ENCODE measurements around the gene EDC3.

GRCh38 chr15:74636984-74637383, 58.8 kb downstream of the EDC3 start:
- TF ChIP-seq, protein P1, sequence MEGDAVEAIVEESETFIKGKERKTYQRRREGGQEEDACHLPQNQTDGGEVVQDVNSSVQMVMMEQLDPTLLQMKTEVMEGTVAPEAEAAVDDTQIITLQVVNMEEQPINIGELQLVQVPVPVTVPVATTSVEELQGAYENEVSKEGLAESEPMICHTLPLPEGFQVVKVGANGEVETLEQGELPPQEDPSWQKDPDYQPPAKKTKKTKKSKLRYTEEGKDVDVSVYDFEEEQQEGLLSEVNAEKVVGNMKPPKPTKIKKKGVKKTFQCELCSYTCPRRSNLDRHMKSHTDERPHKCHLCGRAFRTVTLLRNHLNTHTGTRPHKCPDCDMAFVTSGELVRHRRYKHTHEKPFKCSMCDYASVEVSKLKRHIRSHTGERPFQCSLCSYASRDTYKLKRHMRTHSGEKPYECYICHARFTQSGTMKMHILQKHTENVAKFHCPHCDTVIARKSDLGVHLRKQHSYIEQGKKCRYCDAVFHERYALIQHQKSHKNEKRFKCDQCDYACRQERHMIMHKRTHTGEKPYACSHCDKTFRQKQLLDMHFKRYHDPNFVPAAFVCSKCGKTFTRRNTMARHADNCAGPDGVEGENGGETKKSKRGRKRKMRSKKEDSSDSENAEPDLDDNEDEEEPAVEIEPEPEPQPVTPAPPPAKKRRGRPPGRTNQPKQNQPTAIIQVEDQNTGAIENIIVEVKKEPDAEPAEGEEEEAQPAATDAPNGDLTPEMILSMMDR (IDR thresholded peaks at IDR 0.05; ENCODE audit: poor library complexity, severe bottlenecking) = no peak
- TF ChIP-seq EP300 (conservative IDR thresholded peaks at IDR 0.05; ENCODE audit: poor library complexity, severe bottlenecking) (no peak), EZH2 (IDR thresholded peaks at IDR 0.05; ENCODE audit: borderline replicate concordance, insufficient read depth, low read length, poor library complexity, severe bottlenecking) (no peak), MXI1 (conservative IDR thresholded peaks at IDR 0.05; ENCODE audit: poor library complexity, severe bottlenecking) (no peak), TAF1 (IDR thresholded peaks at IDR 0.05; ENCODE audit: low read depth) (no peak)

All from neural cell (in vitro differentiated cells).